A673 (cell line): Measurements from ENCODE around the gene VPS41.

Experiments
- CTCF ChIP-seq: fragments of 300-800, 200-600 bp; sonication (generic); conservative IDR thresholded peaks from 2 replicates; pipeline ENCODE4 v1.5.1; 2017; ENCODE audit warnings: low read depth, mild to moderate bottlenecking, antibody characterized with exemption, low read length, moderate library complexity, mixed read lengths
- EZH2 ChIP-seq: fragments of 200-600 bp; sonication (generic); IDR thresholded peaks from 2 replicates; pipeline ENCODE4 v1.6.1; 2017; ENCODE audit warnings: borderline replicate concordance, low read depth, mild to moderate bottlenecking, mixed read lengths, antibody characterized with exemption, low read length; ENCODE audit not compliant: poor library complexity, severe bottlenecking

- TF ChIP-seq CTCF (no peak), EZH2 (no peak)
Observed at GRCh38 chr7:38674513-38674912, 234.5 kb downstream of the VPS41 start.
